K562 (cell line): ENCODE measurements around the gene SIDT1. TPM values are rescaled to one million over a fixed set of nuclear protein-coding genes. Genes with fewer than 3 reads are reported as not detected.

ENCODE experiments used
- ATAC-seq: fragments of 200-7000 bp; cut with Tn5 transposase; 3 replicates; pipeline ENCODE4 v1.9.1; 2020; ENCODE audit warnings: moderate library complexity
- BruUV-seq: library from RNA; stranded (reverse); fragments of 400-500 nt; replicated peaks from 2 replicates; lab custom pipeline; 2021; lab: Mats Ljungman, UMichigan
- CTCF ChIA-PET: fragments of 300-600 bp; formaldehyde crosslinking; extraction: SDS; loops from one replicate; lab custom pipeline; 2021; ENCODE audit warnings: low intra/inter-chr PET ratio; lab: Yijun Ruan, JAX
- POLR2A ChIA-PET: fragments of 300-600, 350-650 bp; sonication (Branson Sonifier 250); formaldehyde crosslinking; extraction: SDS; loops from one replicate; lab custom pipeline; 2021; ENCODE audit warnings: antibody characterized with exemption, inconsistent platforms; lab: Yijun Ruan, JAX
- DNase-seq, 4 experiments: peaks; one replicate each; pipeline versions ENCODE4 v3.0.0 to v3.0.0-alpha.2; 2011 to 2018; ENCODE audit warnings: low spot score in 3 of 4, mixed read lengths in 3 of 4; ENCODE audit errors: extremely low read depth in 1 of 4
- FAIRE-seq: peaks from 2 replicates; lab custom pipeline; 2011; peaks lifted over from hg19 to GRCh38; lab: Jason Lieb, UNC
- H2AFZ ChIP-seq: 2 replicates; pipeline ENCODE4 v1.6.0; 2011; ENCODE audit warnings: low read depth, low read length, control low read depth, inconsistent platforms
- H3K27ac ChIP-seq: fragments of 200-600 bp; 3 replicates; pipeline ENCODE4 v1.8.0; 2011; ENCODE audit warnings: low read depth, mild to moderate bottlenecking, control low read depth, inconsistent platforms, low read length, moderate library complexity, mixed read lengths; ENCODE audit errors: extremely low read depth
- H3K27me3 ChIP-seq, 2 experiments: fragments of 300-600 bp in 1 of 2; 2 replicates in 1 of 2; 3 replicates in 1 of 2; pipeline versions ENCODE4 v1.6.0 to v1.8.0; 2011; ENCODE audit warnings: inconsistent platforms in 2 of 2, low read length in 2 of 2, mild to moderate bottlenecking in 1 of 2, mixed read lengths in 1 of 2, moderate library complexity in 1 of 2; ENCODE audit not compliant: control insufficient read depth in 2 of 2, insufficient read depth in 2 of 2
- H3K36me3 ChIP-seq: fragments of 300-600 bp; 3 replicates; pipeline ENCODE4 v1.8.0; 2011; ENCODE audit warnings: mild to moderate bottlenecking, low read length, inconsistent platforms; ENCODE audit not compliant: control insufficient read depth, insufficient read depth
- H3K4me1 ChIP-seq, 2 experiments: fragments of 200-600 bp in 1 of 2; replicated peaks in 1 of 2; 2 replicates in 1 of 2; 3 replicates in 1 of 2; pipeline versions ENCODE4 v1.5.1 to v1.8.0; 2011; ENCODE audit warnings: inconsistent platforms in 2 of 2, low read length in 2 of 2, mild to moderate bottlenecking in 1 of 2, mixed read lengths in 1 of 2, moderate library complexity in 1 of 2; ENCODE audit not compliant: control insufficient read depth in 2 of 2, insufficient read depth in 2 of 2
- H3K4me2 ChIP-seq: 2 replicates; pipeline ENCODE4 v1.6.1; 2011; ENCODE audit warnings: low read length, control low read depth, inconsistent platforms, mixed read lengths; ENCODE audit not compliant: insufficient read depth
- H3K4me3 ChIP-seq: fragments of 200-600 bp; sonication (generic), shearing (Covaris generic); 2 replicates; pipeline ENCODE4 v1.5.1; 2016; ENCODE audit warnings: control low read depth, inconsistent platforms
- H3K79me2 ChIP-seq: fragments of 200-600 bp; 3 replicates; pipeline ENCODE4 v1.8.0; 2011; ENCODE audit warnings: low read length, inconsistent platforms; ENCODE audit not compliant: control insufficient read depth, insufficient read depth
- H3K9ac ChIP-seq, 2 experiments: 2 replicates each; pipeline versions ENCODE4 v1.6.0 to v1.6.1; 2011; ENCODE audit warnings: low read depth in 2 of 2, low read length in 2 of 2, control low read depth in 1 of 2, inconsistent platforms in 1 of 2, mild to moderate bottlenecking in 1 of 2, mixed read lengths in 1 of 2; ENCODE audit not compliant: insufficient read depth in 1 of 2
- H3K9me1 ChIP-seq: one replicate; pipeline ENCODE4 v1.6.0; 2011; ENCODE audit warnings: inconsistent platforms, mild to moderate bottlenecking, low read length, moderate library complexity; ENCODE audit not compliant: control insufficient read depth, insufficient read depth
- H3K9me3 ChIP-seq: replicated peaks from 2 replicates; pipeline ENCODE4 v1.5.1; 2011; ENCODE audit warnings: low read depth, low read length, inconsistent platforms; ENCODE audit not compliant: control insufficient read depth, insufficient read depth
- H4K20me1 ChIP-seq: replicated peaks from 2 replicates; pipeline ENCODE4 v1.6.1; 2011; ENCODE audit warnings: low read length, inconsistent platforms, mixed read lengths; ENCODE audit not compliant: control insufficient read depth, insufficient read depth
- DIDO1 ChIP-seq: fragments of 450-650 bp; IDR thresholded peaks from 2 replicates; pipeline ENCODE4 v1.6.1; 2016; ENCODE audit warnings: low read depth, missing biosample characterization, missing genetic modification characterization
- WGBS: fragments of 100-300 bp; shearing (Covaris generic); methylation state at CpG from one replicate; pipeline ENCODE4 v1.1.6; 2016; ENCODE audit warnings: low coverage, mixed read lengths; ENCODE audit not compliant: insufficient coverage; ENCODE audit errors: missing lambda C conversion rate; 5-methylcytosine and 5-hydroxymethylcytosine counted together
- in situ Hi-C: fragments of 300-500 bp; cut with MboI; formaldehyde crosslinking; loops from 4 replicates; pipeline ENCODE4 v1.15.0; 2018; ENCODE audit warnings: inconsistent platforms, mixed read lengths
- intact Hi-C: fragments of 100-400 bp; cut with micrococcal nuclease; formaldehyde crosslinking; loops from 2 replicates; pipeline ENCODE4 v1.14.2; 2022
- polyA plus RNA-seq, 8 experiments: library from polyadenylated mRNA; depleted of rRNA in 4 of 8; stranded (reverse) in 5 of 8; unstranded in 3 of 8; fragments of >200 nt; fragmentation: Nextera tagmentation in 2 of 8; fragmentation: Illumina TruSeq in 1 of 8; extraction: Ambion mirVana in 2 of 8; extraction: Trizol in 1 of 8; gene quantifications; 2 replicates each; pipeline versions ENCODE4 v1.2.1 to v1.2.3, GENCODE V29; 2011 to 2014; ENCODE audit warnings: inconsistent platforms in 1 of 8, missing spikeins in 1 of 8
- total RNA-seq, 7 experiments: library from RNA; depleted of rRNA in 6 of 7; stranded (reverse); fragments of >200 nt in 6 of 7; fragmentation: Illumina TruSeq in 2 of 7; extraction: Trizol in 2 of 7; gene quantifications; 2 replicates each; pipeline versions ENCODE4 v1.2.1 to v1.2.3, GENCODE V29; 2011 to 2021; ENCODE audit warnings: low replicate concordance in 1 of 7
- TF ChIP-seq, protein P1 (sequence below): fragments of 450-650 bp; formaldehyde crosslinking; IDR thresholded peaks from 2 replicates; pipeline ENCODE4 v1.4.0; 2022; ENCODE audit warnings: missing genetic modification characterization

The SIDT1 gene
- total and polyA plus RNA-seq, 9 of the 15 experiments (the other 6 are each of a cell fraction or from before 2014, with no cell fraction given) = not detected

DNA sequence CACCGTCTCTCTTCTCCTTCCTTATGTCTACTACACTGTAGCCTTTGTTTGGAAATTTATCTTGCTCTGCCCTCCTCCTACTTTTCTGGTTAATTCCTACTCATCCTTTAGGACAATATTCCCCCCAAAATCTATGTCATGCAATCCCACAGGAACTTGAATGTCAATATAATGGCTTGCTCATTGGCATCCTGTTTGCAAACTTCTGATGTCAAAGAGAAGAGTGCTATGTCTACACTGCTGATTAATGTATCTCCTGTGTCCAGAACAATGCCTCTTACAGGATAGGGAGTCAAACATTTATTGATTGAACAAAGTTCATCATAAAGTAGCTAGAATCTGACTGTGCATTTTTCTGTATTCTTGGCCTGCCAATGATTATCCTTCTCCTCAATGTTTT lies 22.8 kb downstream of the SIDT1 start (continued):
- TF ChIP-seq, protein P1, sequence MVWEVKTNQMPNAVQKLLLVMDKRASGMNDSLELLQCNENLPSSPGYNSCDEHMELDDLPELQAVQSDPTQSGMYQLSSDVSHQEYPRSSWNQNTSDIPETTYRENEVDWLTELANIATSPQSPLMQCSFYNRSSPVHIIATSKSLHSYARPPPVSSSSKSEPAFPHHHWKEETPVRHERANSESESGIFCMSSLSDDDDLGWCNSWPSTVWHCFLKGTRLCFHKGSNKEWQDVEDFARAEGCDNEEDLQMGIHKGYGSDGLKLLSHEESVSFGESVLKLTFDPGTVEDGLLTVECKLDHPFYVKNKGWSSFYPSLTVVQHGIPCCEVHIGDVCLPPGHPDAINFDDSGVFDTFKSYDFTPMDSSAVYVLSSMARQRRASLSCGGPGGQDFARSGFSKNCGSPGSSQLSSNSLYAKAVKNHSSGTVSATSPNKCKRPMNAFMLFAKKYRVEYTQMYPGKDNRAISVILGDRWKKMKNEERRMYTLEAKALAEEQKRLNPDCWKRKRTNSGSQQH = no peak

DNA sequence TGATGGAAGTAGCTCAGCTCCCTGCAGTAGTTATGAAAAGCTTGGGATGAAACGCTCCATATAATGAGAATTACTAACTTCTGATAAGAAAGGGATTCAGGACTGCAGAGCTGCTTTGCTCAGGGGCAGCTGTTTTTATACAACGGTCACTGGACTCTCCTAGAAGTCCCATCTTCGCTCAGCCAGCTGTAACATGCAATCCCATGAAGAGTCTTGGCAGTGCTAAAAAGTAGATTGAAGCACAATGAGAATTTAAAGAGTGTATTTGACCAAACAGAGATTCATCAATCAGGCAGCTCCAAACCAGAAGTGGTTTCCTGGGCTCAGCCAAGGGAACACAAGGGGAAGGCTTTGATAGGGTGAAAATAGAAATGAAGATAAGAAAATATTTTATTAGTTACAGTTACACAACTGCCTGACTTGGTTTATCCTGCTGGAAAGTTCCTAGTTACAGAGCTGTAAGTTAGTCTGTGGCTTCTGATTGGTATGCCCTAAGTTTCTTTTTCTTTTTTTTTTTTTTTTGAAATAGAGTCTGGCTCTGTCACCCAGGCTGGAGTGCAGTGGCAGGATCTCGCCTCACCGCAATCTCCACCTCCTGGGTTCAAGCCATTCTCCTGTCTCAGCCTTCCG lies 24.1 kb downstream of the SIDT1 start:
- Histone ChIP-seq H3K9me3 (no peaks in the 10 kb centered on the region), H3K4me1 (no peaks in the 10 kb centered on the region), H3K79me2 (no peaks in the 10 kb centered on the region), H3K9ac (no peak overlapping the region), H3K27me3 (no peaks in the 10 kb centered on the region), H2AFZ (no peak overlapping the region), H3K9me1 (no peaks in the 10 kb centered on the region), H3K4me3 (no peak overlapping the region), H4K20me1 (no peaks in the 10 kb centered on the region), H3K4me2 (no peak overlapping the region), H3K27ac (no peak overlapping the region), H3K36me3 (no peaks in the 10 kb centered on the region)
- ChIA-PET CTCF (no interaction called here), POLR2A (no interaction called here)
- WGBS = 1% methylated on average over 6 of the region's 6 CpGs
- in situ Hi-C loops = no loop called here
- TF ChIP-seq DIDO1 (tag) = no peak
- no TSS peak for BruUV-seq
- FAIRE-seq (no peak), DNase-seq (no peak), ATAC-seq (no peak)
- intact Hi-C loops = no loop called here
